ENCODE data around the gene KEAP1. TPM values are rescaled to one million over a fixed set of nuclear protein-coding genes. Genes with fewer than 3 reads are reported as not detected.
"Not testable (repeated sequence)": the region's sequence is repeated elsewhere in the genome, so short reads cannot be mapped to it uniquely, and the experiment has no call there.

KEAP1 gene
- total RNA-seq (100 to 1,000 TPM; 109 to 208 (median 169) TPM), polyA plus RNA-seq (100 to 1,000 TPM; 154 to 242 (median 205) TPM)
- long read RNA-seq, donor 1, transcript KEAP1-201 (6 exons, 2,955 nt): minor isoform, 32 of 612 reads
- long read RNA-seq, donor 1, transcript KEAP1-202 (6 exons, 2,648 nt): major isoform, 467 of 612 reads
- long read RNA-seq, donor 1, partial matches to known transcripts: 81 of 612 reads
- long read RNA-seq, donor 1, other reads (novel, unspliced or antisense): 32 of 612 reads
- long read RNA-seq, donor 2, transcript KEAP1-202 (6 exons, 2,648 nt): major isoform, 818 of 1,046 reads
- long read RNA-seq, donor 2, transcript KEAP1-201 (6 exons, 2,955 nt): minor isoform, 52 of 1,046 reads
- long read RNA-seq, donor 2, partial matches to known transcripts: 111 of 1,046 reads
- long read RNA-seq, donor 2, other reads (novel, unspliced or antisense): 64 of 1,046 reads

- Histone ChIP-seq H3K36me3 (ENCODE audit: insufficient read depth in 1 of 2, low read depth in 1 of 2) (peaks cover 0 to 20% of the 10 kb centered on the region in 2 donors), H3K4me3 (peak within 1 kb of the TSS; percentile 90), H3K4me1 (peaks cover 29% of the 10 kb centered on the region), H3K9me3 (no peaks in the 10 kb centered on the region), H3K27me3 (ENCODE audit: insufficient read depth in 3 of 3, low read length in 2 of 3) (no peaks in the 10 kb centered on the region), H3K27ac (peak within 1 kb of the TSS; percentile 98)
- TF ChIP-seq CTCF (IDR thresholded peaks at IDR 0.05): no peak
- ATAC-seq (peak; percentile 19 to 37 (median 33)), DNase-seq (no peak)
- 6 to 10% (median 7%) methylated on average over 50 to 73 of the region's 73 CpGs for WGBS, 3 donors
- intact Hi-C loops (cut with DNase I): loop anchor here in 1 of 2 donors (5.0 kb wide), 1 partner anchor 64 kb away; the partner anchor contains the start of genes CDKN2D and KRI1
These were observed at the start of gene KEAP1 for GRCh38 chr19:10503002-10503789. Gene KEAP1 (minus strand): TSS chr19:10503356. CDS start chr19:10500033, 3,323 bp downstream.

GRCh38 chr19:10552510-10553053, 49.4 kb upstream of the KEAP1 start:
- Histone ChIP-seq H3K36me3 (ENCODE audit: insufficient read depth in 1 of 2, low read depth in 1 of 2) (peaks cover 7 to 100% of the 10 kb centered on the region in 2 donors), H3K27me3 (ENCODE audit: insufficient read depth in 3 of 3, low read length in 2 of 3) (no peaks in the 10 kb centered on the region), H3K27ac (no peak overlapping the region), H3K4me3 (no peak overlapping the region), H3K9me3 (no peaks in the 10 kb centered on the region), H3K4me1 (no peaks in the 10 kb centered on the region)
- intact Hi-C loops (cut with DNase I): no loop called here
- 81 to 89% (median 83%) methylated on average over 12 of the region's 12 CpGs for WGBS, 3 donors
- peak in 3 of 4 donors; percentile 29 to 34 (median 30) for ATAC-seq
- DNase-seq: no peak
- no peak for TF ChIP-seq CTCF (IDR thresholded peaks at IDR 0.05)

GRCh38 chr19:10551698-10552301, 48.6 kb upstream of the KEAP1 start:
- intact Hi-C loops (cut with DNase I): no loop called here

GRCh38 chr19:10551006-10551405, 47.9 kb upstream of the KEAP1 start:
- H3K36me3 ChIP-seq (ENCODE audit: insufficient read depth in 1 of 2, low read depth in 1 of 2): peaks cover 7 to 100% of the 10 kb centered on the region in 2 donors
- H3K27ac ChIP-seq; H3K27me3 ChIP-seq (ENCODE audit: insufficient read depth in 3 of 3, low read length in 2 of 3); H3K9me3 ChIP-seq; intact Hi-C loops (cut with DNase I); DNase-seq; H3K4me3 ChIP-seq; ATAC-seq; H3K4me1 ChIP-seq: not testable (repeated sequence)
- WGBS, 3 donors: 95 to 97% (median 95%) methylated on average over 9 of the region's 9 CpGs

More at GRCh38 chr19:10551698-10552301, 48.6 kb upstream of the KEAP1 start:
- Histone ChIP-seq H3K4me1 (no peaks in the 10 kb centered on the region), H3K4me3 (no peak overlapping the region), H3K27me3 (ENCODE audit: insufficient read depth in 3 of 3, low read length in 2 of 3) (no peaks in the 10 kb centered on the region), H3K27ac (no peak overlapping the region), H3K9me3 (no peaks in the 10 kb centered on the region), H3K36me3 (ENCODE audit: insufficient read depth in 1 of 2, low read depth in 1 of 2) (peaks cover 7 to 100% of the 10 kb centered on the region in 2 donors)
- ATAC-seq: peak; percentile 29 to 55 (median 50)
- no peak for TF ChIP-seq CTCF (IDR thresholded peaks at IDR 0.05)
- DNase-seq: no peak
- WGBS, 3 donors: 93 to 95% (median 93%) methylated on average over 10 to 12 of the region's 12 CpGs

Measured in psoas muscle (tissue), 8 donors.